ENCODE results near the gene ARL5A. TPM values are rescaled to one million over a fixed set of nuclear protein-coding genes. Genes with fewer than 3 reads are reported as not detected.

The ARL5A gene
- polyA plus RNA-seq, 3 donors, result 21.3 to 85.8 (median 74.5) TPM

- no peak overlapping the region for H3K4me3 Mint-ChIP-seq
- no peak for DNase-seq
- H3K36me3 Mint-ChIP-seq, result peaks cover 55 to 72% of the 10 kb centered on the region in 2 donors
- H3K79me2 ChIP-seq (ENCODE audit: insufficient read depth, low read length), result no peaks in the 10 kb centered on the region
- H3K9me3 Mint-ChIP-seq, result peaks cover 0 to 9% (median 2%) of the 10 kb centered on the region in 7 donors
- 60% methylated on average over 2 of the region's 6 CpGs for WGBS (ENCODE audit: insufficient coverage)
- H3K27ac Mint-ChIP-seq, result no peak overlapping the region
- H3K36me3 ChIP-seq (replicated peaks in 1 of 2; ENCODE audit: control insufficient read depth in 1 of 2, insufficient read depth in 2 of 2, low read length in 2 of 2), result peaks cover 36 to 76% of the 10 kb centered on the region in 2 donors
- H3K4me1 ChIP-seq (ENCODE audit: control insufficient read depth in 1 of 2, insufficient read depth in 2 of 2, low read length in 2 of 2), result no peaks in the 10 kb centered on the region
- no peak overlapping the region for H3K27ac ChIP-seq (ENCODE audit: low read depth in 1 of 2, low read length in 2 of 2)
- H3K4me2 ChIP-seq (replicated peaks; ENCODE audit: extremely low read depth, low read length, poor library complexity, severe bottlenecking), result no peak overlapping the region
- no peak for TF ChIP-seq CTCF (IDR thresholded peaks at IDR 0.05)
- no peaks in the 10 kb centered on the region for H3K4me1 Mint-ChIP-seq
- H3K27me3 ChIP-seq (ENCODE audit: control insufficient read depth in 2 of 2, insufficient read depth in 2 of 2, low read length in 2 of 2), result no peaks in the 10 kb centered on the region
- H4K20me1 ChIP-seq (ENCODE audit: insufficient read depth, low read length), result no peaks in the 10 kb centered on the region
- no peak overlapping the region for H3K4me3 ChIP-seq (replicated peaks in 1 of 3; ENCODE audit: low read depth in 2 of 3, low read length in 3 of 3)
- no peaks in the 10 kb centered on the region for H3K9me3 ChIP-seq (replicated peaks in 1 of 2; ENCODE audit: control insufficient read depth in 1 of 2, insufficient read depth in 1 of 2, low read length in 2 of 2)
- no peak overlapping the region for H2AFZ ChIP-seq (ENCODE audit: insufficient read depth, low read depth, low read length, poor library complexity, severe bottlenecking)
- intact Hi-C loops (cut with micrococcal nuclease), result no loop called here
- no peaks in the 10 kb centered on the region for H3K27me3 Mint-ChIP-seq (ENCODE audit: low read depth in 3 of 3)
- no peak overlapping the region for H3K9ac ChIP-seq (ENCODE audit: insufficient read depth, low read length, poor library complexity, severe bottlenecking)
Measured at GRCh38 chr2:151782378-151783132, 45.7 kb downstream of the ARL5A start.

- no peak overlapping the region for H3K9ac ChIP-seq (ENCODE audit: insufficient read depth, low read length, poor library complexity, severe bottlenecking)
- intact Hi-C loops (cut with micrococcal nuclease), result no loop called here
Measured at GRCh38 chr2:151781642-151782041, 46.6 kb downstream of the ARL5A start.

More at GRCh38 chr2:151781642-151782041, 46.6 kb downstream of the ARL5A start:
- H3K4me1 ChIP-seq (ENCODE audit: control insufficient read depth in 1 of 2, insufficient read depth in 2 of 2, low read length in 2 of 2), result no peaks in the 10 kb centered on the region
- H4K20me1 ChIP-seq (ENCODE audit: insufficient read depth, low read length), result no peaks in the 10 kb centered on the region
- peaks cover 63 to 81% of the 10 kb centered on the region in 2 donors for H3K36me3 Mint-ChIP-seq
- H3K27ac ChIP-seq (ENCODE audit: low read depth in 1 of 2, low read length in 2 of 2), result no peak overlapping the region
- H3K27me3 Mint-ChIP-seq (ENCODE audit: low read depth in 3 of 3), result no peaks in the 10 kb centered on the region
- H3K4me2 ChIP-seq (replicated peaks; ENCODE audit: extremely low read depth, low read length, poor library complexity, severe bottlenecking), result no peak overlapping the region
- H2AFZ ChIP-seq (ENCODE audit: insufficient read depth, low read depth, low read length, poor library complexity, severe bottlenecking), result no peak overlapping the region
- WGBS (ENCODE audit: insufficient coverage), result no CpG with 5 or more reads among the region's 4 CpGs
- peaks cover 39 to 85% of the 10 kb centered on the region in 2 donors for H3K36me3 ChIP-seq (replicated peaks in 1 of 2; ENCODE audit: control insufficient read depth in 1 of 2, insufficient read depth in 2 of 2, low read length in 2 of 2)
- no peak for DNase-seq
- H3K9me3 Mint-ChIP-seq, result peaks cover 0 to 9% (median 2%) of the 10 kb centered on the region in 7 donors
- H3K9me3 ChIP-seq (replicated peaks in 1 of 2; ENCODE audit: control insufficient read depth in 1 of 2, insufficient read depth in 1 of 2, low read length in 2 of 2), result no peaks in the 10 kb centered on the region
- no peaks in the 10 kb centered on the region for H3K79me2 ChIP-seq (ENCODE audit: insufficient read depth, low read length)
- H3K4me3 ChIP-seq (replicated peaks in 1 of 3; ENCODE audit: low read depth in 2 of 3, low read length in 3 of 3), result no peak overlapping the region
- H3K27me3 ChIP-seq (ENCODE audit: control insufficient read depth in 2 of 2, insufficient read depth in 2 of 2, low read length in 2 of 2), result no peaks in the 10 kb centered on the region
- TF ChIP-seq CTCF (IDR thresholded peaks at IDR 0.05), result no peak
- peak overlapping the region in 1 of 7 donors; percentile 70 for H3K27ac Mint-ChIP-seq
- H3K4me1 Mint-ChIP-seq, result no peaks in the 10 kb centered on the region
- H3K4me3 Mint-ChIP-seq, result no peak overlapping the region

Measured in CD14-positive monocyte (primary cell).